HepG2 (cell line): ENCODE results near the gene ZNF571. TPM values are rescaled to one million over a fixed set of nuclear protein-coding genes. Genes with fewer than 3 reads are reported as not detected.

ENCODE experiments used
- ATAC-seq: fragments of 200-7000 bp; cut with Tn5 transposase; 3 replicates; pipeline ENCODE4 v1.9.1; 2020; ENCODE audit warnings: mild to moderate bottlenecking, moderate library complexity
- BruUV-seq: library from RNA; stranded (reverse); fragments of 400-500 nt; replicated peaks from 2 replicates; lab custom pipeline; 2021; lab: Mats Ljungman, UMichigan
- CTCF ChIA-PET: fragments of 300-600 bp; formaldehyde crosslinking; extraction: SDS; loops from one replicate; lab custom pipeline; 2021; ENCODE audit warnings: low total read pairs, inconsistent platforms, low intra/inter-chr PET ratio; lab: Yijun Ruan, JAX
- POLR2A ChIA-PET: fragments of 350-600 bp; sonication (Branson Sonifier 250); formaldehyde crosslinking; loops from one replicate; lab custom pipeline; 2020; ENCODE audit warnings: antibody characterized with exemption, inconsistent platforms; lab: Yijun Ruan, JAX
- DNase-seq: peaks from one replicate; pipeline ENCODE4 v3.0.0-alpha.2; 2015; ENCODE audit warnings: low spot score
- FAIRE-seq: peaks from 3 replicates; lab custom pipeline; 2011; peaks lifted over from hg19 to GRCh38; lab: Jason Lieb, UNC
- H2AFZ ChIP-seq: one replicate; pipeline ENCODE4 v1.6.1; 2011; ENCODE audit warnings: low read length, inconsistent platforms
- H3K27ac ChIP-seq: fragments of 300-600 bp; 3 replicates; pipeline ENCODE4 v1.8.0; 2011; ENCODE audit warnings: mixed run types, mild to moderate bottlenecking, mixed read lengths, low read length, inconsistent platforms; ENCODE audit not compliant: insufficient read depth; ENCODE audit errors: extremely low read length
- H3K27me3 ChIP-seq, 2 experiments: fragments of 200-600 bp in 1 of 2; 2 replicates in 1 of 2; 3 replicates in 1 of 2; pipeline versions ENCODE4 v1.6.0 to v1.8.0; 2011; ENCODE audit warnings: low read length in 2 of 2, mild to moderate bottlenecking in 2 of 2, moderate library complexity in 2 of 2, inconsistent platforms in 1 of 2; ENCODE audit not compliant: insufficient read depth in 2 of 2, control insufficient read depth in 1 of 2
- H3K36me3 ChIP-seq, 2 experiments: fragments of 200-600 bp in 1 of 2; replicated peaks in 1 of 2; 2 replicates in 1 of 2; 3 replicates in 1 of 2; pipeline versions ENCODE4 v1.5.1 to v1.8.0; 2011; ENCODE audit warnings: low read length in 2 of 2, inconsistent platforms in 1 of 2; ENCODE audit not compliant: insufficient read depth in 2 of 2, control insufficient read depth in 1 of 2
- H3K4me1 ChIP-seq: 2 replicates; pipeline ENCODE4 v1.5.1; 2012; ENCODE audit warnings: low read length, inconsistent platforms; ENCODE audit not compliant: insufficient read depth
- H3K4me2 ChIP-seq: 2 replicates; pipeline ENCODE4 v1.6.0; 2011; ENCODE audit warnings: low read depth, low read length, inconsistent platforms
- H3K4me3 ChIP-seq, 3 experiments: fragments of 200-600 bp in 1 of 3; sonication (generic), shearing (Covaris generic) in 1 of 3; replicated peaks in 1 of 3; 2 replicates each; pipeline ENCODE4 v1.5.1; 2011 to 2016; ENCODE audit warnings: low read length in 3 of 3, inconsistent platforms in 2 of 3, low read depth in 2 of 3, mild to moderate bottlenecking in 2 of 3, control low read depth in 1 of 3, mixed read lengths in 1 of 3; ENCODE audit not compliant: insufficient read depth in 1 of 3
- H3K79me2 ChIP-seq: one replicate; pipeline ENCODE4 v1.6.1; 2011; ENCODE audit warnings: low read length, inconsistent platforms; ENCODE audit not compliant: insufficient read depth
- H3K9ac ChIP-seq: 2 replicates; pipeline ENCODE4 v1.6.0; 2011; ENCODE audit warnings: mild to moderate bottlenecking, low read depth, low read length, inconsistent platforms; ENCODE audit not compliant: insufficient read depth
- H3K9me3 ChIP-seq: 2 replicates; pipeline ENCODE4 v1.5.1; 2012; ENCODE audit warnings: mild to moderate bottlenecking, low read length
- H4K20me1 ChIP-seq: 2 replicates; pipeline ENCODE4 v1.6.0; 2011; ENCODE audit warnings: inconsistent platforms, mild to moderate bottlenecking, low read length, moderate library complexity; ENCODE audit not compliant: insufficient read depth
- AGO1 ChIP-seq: fragments of 200-400 bp; formaldehyde crosslinking; IDR thresholded peaks from 2 replicates; pipeline ENCODE4 v1.6.1; 2017; ENCODE audit warnings: mild to moderate bottlenecking, low read depth, low read length, moderate library complexity; ENCODE audit not compliant: poor library complexity, severe bottlenecking
- FOXK1 ChIP-seq: sonication (generic); formaldehyde crosslinking; IDR thresholded peaks from 2 replicates; pipeline ENCODE4 v1.4.0; 2020; ENCODE audit warnings: low read depth, missing genetic modification reagents, borderline replicate concordance
- HNF4A ChIP-seq: sonication (generic); formaldehyde crosslinking; IDR thresholded peaks from 2 replicates; pipeline ENCODE4 v1.4.0; 2020; ENCODE audit warnings: missing genetic modification reagents
- MLLT10 ChIP-seq: sonication (generic); formaldehyde crosslinking; IDR thresholded peaks from 2 replicates; pipeline ENCODE4 v1.4.0; 2020; ENCODE audit warnings: missing genetic modification reagents
- POLR2AphosphoS2 ChIP-seq: IDR thresholded peaks from 2 replicates; pipeline ENCODE4 v1.6.1; 2011; ENCODE audit warnings: low read depth, low read length, improper control_type of control experiment
- RFX1 ChIP-seq: fragments of 450-650 bp; IDR thresholded peaks from 2 replicates; pipeline ENCODE4 v1.6.1; 2017
- SP4 ChIP-seq: sonication (generic); formaldehyde crosslinking; IDR thresholded peaks from 2 replicates; pipeline ENCODE4 v1.8.1; 2023; ENCODE audit warnings: mild to moderate bottlenecking, missing genetic modification reagents
- SSRP1 ChIP-seq: IDR thresholded peaks from 2 replicates; pipeline ENCODE4 v1.6.1; 2016; ENCODE audit warnings: control low read depth
- TAF15 ChIP-seq: fragments of 200-400 bp; formaldehyde crosslinking; IDR thresholded peaks from one replicate; pipeline ENCODE4 v1.6.1; 2018; ENCODE audit warnings: mild to moderate bottlenecking, low read depth, low read length; ENCODE audit not compliant: poor library complexity, severe bottlenecking
- TOE1 ChIP-seq: sonication (generic); formaldehyde crosslinking; IDR thresholded peaks from 2 replicates; pipeline ENCODE4 v1.4.0; 2020; ENCODE audit warnings: mild to moderate bottlenecking, missing genetic modification reagents
- ZNF468 ChIP-seq: sonication (generic); formaldehyde crosslinking; IDR thresholded peaks from 2 replicates; pipeline ENCODE4 v1.8.0; 2022; ENCODE audit warnings: mild to moderate bottlenecking, moderate library complexity, missing genetic modification reagents
- ZNF772 ChIP-seq: sonication (generic); formaldehyde crosslinking; IDR thresholded peaks from 2 replicates; pipeline ENCODE4 v1.5.0; 2020; ENCODE audit warnings: mild to moderate bottlenecking, missing genetic modification reagents
- WGBS: methylation state at CpG from one replicate; pipeline ENCODE4 v1.1.6; 2017; ENCODE audit warnings: low lambda C conversion rate; 5-methylcytosine and 5-hydroxymethylcytosine counted together
- in situ Hi-C: cut with HindIII; loops from 2 replicates; pipeline ENCODE4 v1.10.0; 2017; ENCODE audit warnings: low pct_unique_long_range_greater_than_20kb; ENCODE audit not compliant: extremely low pct_ligation_motif_present
- intact Hi-C: fragments of 100-400 bp; cut with micrococcal nuclease; formaldehyde crosslinking; loops from one replicate; pipeline ENCODE4 v1.10.0; 2022; ENCODE audit not compliant: unreplicated experiment
- polyA plus RNA-seq, 8 experiments: library from polyadenylated mRNA; depleted of rRNA in 3 of 8; stranded (reverse) in 7 of 8; unstranded in 1 of 8; fragments of >200 nt; fragmentation: Illumina TruSeq in 4 of 8; extraction: Trizol in 4 of 8; gene quantifications; 2 replicates each; pipeline versions ENCODE4 v1.2.1 to v1.2.3, GENCODE V29; 2011 to 2016; ENCODE audit warnings: low read depth in 4 of 8, missing spikeins in 1 of 8, mixed read lengths in 1 of 8; ENCODE audit not compliant: insufficient read depth in 1 of 8
- total RNA-seq, 5 experiments: library from RNA; depleted of rRNA; stranded (reverse); fragments of >200 nt; fragmentation: Illumina TruSeq; extraction: Trizol; gene quantifications; 2 replicates each; pipeline ENCODE4 v1.2.3, GENCODE V29; 2016; ENCODE audit warnings: low read depth in 1 of 5

ZNF571 gene
- total and polyA plus RNA-seq, 2 of the 13 experiments (the other 11 are each of a cell fraction or from before 2014, with no cell fraction given): 1.3 to 1.9 TPM

- H4K20me1 ChIP-seq: no peaks in the 10 kb centered on the region
- in situ Hi-C loops: no loop called here
- H3K36me3 ChIP-seq: no peaks in the 10 kb centered on the region
- intact Hi-C loops: no loop called here
- ChIA-PET POLR2A (no interaction called here), CTCF (no interaction called here)
- no peaks in the 10 kb centered on the region for H3K4me1 ChIP-seq
- no peak for DNase-seq
- no peak overlapping the region for H3K4me2 ChIP-seq
- no peak overlapping the region for H3K9ac ChIP-seq
- no peak for FAIRE-seq
- ATAC-seq: no peak
- peaks cover 90% of the 10 kb centered on the region for H3K9me3 ChIP-seq
- BruUV-seq: no TSS peak
- no peak overlapping the region for H2AFZ ChIP-seq
- 74% methylated on average over 31 of the region's 65 CpGs for WGBS
- no peaks in the 10 kb centered on the region for H3K27me3 ChIP-seq
- no peak overlapping the region for H3K4me3 ChIP-seq
- TF ChIP-seq MLLT10 (CRISPR knock-in tag) (no peak), AGO1 (no peak), RFX1 (no peak), HNF4A (CRISPR knock-in tag) (no peak), TAF15 (no peak), ZNF772 (CRISPR knock-in tag) (no peak), FOXK1 (no peak), SSRP1 (no peak), TOE1 (CRISPR knock-in tag) (no peak), SP4 (CRISPR knock-in tag) (no peak), POLR2AphosphoS2 (no peak), ZNF468 (CRISPR knock-in tag) (no peak)
- H3K79me2 ChIP-seq: no peaks in the 10 kb centered on the region
- no peak overlapping the region for H3K27ac ChIP-seq
Observed at GRCh38 chr19:37551129-37551993, 43.2 kb downstream of the ZNF571 start.
